Hepatocyte (in vitro differentiated cells): ENCODE measurements around the gene SEPSECS. TPM values are rescaled to one million over a fixed set of nuclear protein-coding genes. Genes with fewer than 3 reads are reported as not detected.

Experiments used
- DNase-seq: peaks from one replicate; pipeline ENCODE4 v3.0.0-alpha.2; 2016; ENCODE audit warnings: low spot score
- H2AFZ ChIP-seq: fragments of 200-600 bp; sonication (generic); 2 replicates; pipeline ENCODE4 v1.6.0; 2016; ENCODE audit warnings: antibody characterized with exemption, mild to moderate bottlenecking
- H3K27ac ChIP-seq: fragments of 200-600 bp; sonication (generic); 2 replicates; pipeline ENCODE4 v1.5.1; 2016; ENCODE audit warnings: mild to moderate bottlenecking
- H3K27me3 ChIP-seq: fragments of 200-600 bp; sonication (generic); 2 replicates; pipeline ENCODE4 v1.6.1; 2016
- H3K36me3 ChIP-seq: fragments of 200-600 bp; sonication (generic); replicated peaks from 2 replicates; pipeline ENCODE4 v1.5.1; 2016; ENCODE audit warnings: low read depth; ENCODE audit not compliant: insufficient read depth
- H3K4me1 ChIP-seq: fragments of 200-600 bp; sonication (generic); 2 replicates; pipeline ENCODE4 v1.5.1; 2016; ENCODE audit warnings: mild to moderate bottlenecking, moderate library complexity; ENCODE audit not compliant: insufficient read depth
- H3K4me2 ChIP-seq: fragments of 200-600 bp; sonication (generic); 2 replicates; pipeline ENCODE4 v1.6.0; 2016
- H3K4me3 ChIP-seq: fragments of 200-600 bp; sonication (generic); 2 replicates; pipeline ENCODE4 v1.5.1; 2016; ENCODE audit warnings: mild to moderate bottlenecking
- H3K79me2 ChIP-seq: fragments of 200-600 bp; sonication (generic); 2 replicates; pipeline ENCODE4 v1.6.0; 2017; ENCODE audit warnings: mild to moderate bottlenecking
- H3K9me2 ChIP-seq: fragments of 200-600 bp; sonication (generic); replicated peaks from 2 replicates; pipeline ENCODE4 v1.6.0; 2017; ENCODE audit warnings: mild to moderate bottlenecking; ENCODE audit not compliant: insufficient read depth
- H3K9me3 ChIP-seq: fragments of 200-600 bp; sonication (generic); 2 replicates; pipeline ENCODE4 v1.5.1; 2016; ENCODE audit warnings: low read depth, mild to moderate bottlenecking
- H4K20me1 ChIP-seq: fragments of 200-600 bp; sonication (generic); 2 replicates; pipeline ENCODE4 v1.6.0; 2016; ENCODE audit warnings: mild to moderate bottlenecking; ENCODE audit not compliant: insufficient read depth, poor library complexity, severe bottlenecking
- EZH2 ChIP-seq: fragments of 200-600 bp; sonication (generic); IDR thresholded peaks from 2 replicates; pipeline ENCODE4 v1.6.1; 2016; ENCODE audit warnings: antibody characterized with exemption, mild to moderate bottlenecking, borderline replicate concordance
- EZH2phosphoT487 ChIP-seq: fragments of 200-600 bp; sonication (generic); IDR thresholded peaks from one replicate; pipeline ENCODE4 v1.6.1; 2018; ENCODE audit warnings: antibody characterized with exemption, mild to moderate bottlenecking, low read depth, moderate library complexity; ENCODE audit not compliant: unreplicated experiment, severe bottlenecking
- WGBS: methylation state at CpG from one replicate; pipeline ENCODE4 v1.1.6; 2016; ENCODE audit warnings: low lambda C conversion rate; ENCODE audit errors: missing lambda C conversion rate; 5-methylcytosine and 5-hydroxymethylcytosine counted together
- polyA plus RNA-seq: library from polyadenylated mRNA; unstranded; fragments of >200 nt; fragmentation: Nextera tagmentation; extraction: Ambion mirVana; gene quantifications from 2 replicates; pipeline ENCODE4 v1.2.1, GENCODE V29; 2016
- total RNA-seq: library from RNA; depleted of rRNA; stranded (reverse); fragments of >200 nt; gene quantifications from 2 replicates; pipeline ENCODE4 v1.2.3, GENCODE V29; 2014
- TF ChIP-seq, protein P1 (sequence below): fragments of 200-600 bp; sonication (generic); IDR thresholded peaks from 2 replicates; pipeline ENCODE4 v1.5.1; 2016; ENCODE audit warnings: antibody characterized with exemption, mild to moderate bottlenecking; ENCODE audit not compliant: poor library complexity

SEPSECS gene
- total and polyA plus RNA-seq, 2 experiments from 2014 or later: 3.0 to 10.3 TPM

GRCh38 chr4:25075129-25075528, 85.1 kb downstream of the SEPSECS start:
- H3K4me1 ChIP-seq: no peaks in the 10 kb centered on the region
- TF ChIP-seq, protein P1, sequence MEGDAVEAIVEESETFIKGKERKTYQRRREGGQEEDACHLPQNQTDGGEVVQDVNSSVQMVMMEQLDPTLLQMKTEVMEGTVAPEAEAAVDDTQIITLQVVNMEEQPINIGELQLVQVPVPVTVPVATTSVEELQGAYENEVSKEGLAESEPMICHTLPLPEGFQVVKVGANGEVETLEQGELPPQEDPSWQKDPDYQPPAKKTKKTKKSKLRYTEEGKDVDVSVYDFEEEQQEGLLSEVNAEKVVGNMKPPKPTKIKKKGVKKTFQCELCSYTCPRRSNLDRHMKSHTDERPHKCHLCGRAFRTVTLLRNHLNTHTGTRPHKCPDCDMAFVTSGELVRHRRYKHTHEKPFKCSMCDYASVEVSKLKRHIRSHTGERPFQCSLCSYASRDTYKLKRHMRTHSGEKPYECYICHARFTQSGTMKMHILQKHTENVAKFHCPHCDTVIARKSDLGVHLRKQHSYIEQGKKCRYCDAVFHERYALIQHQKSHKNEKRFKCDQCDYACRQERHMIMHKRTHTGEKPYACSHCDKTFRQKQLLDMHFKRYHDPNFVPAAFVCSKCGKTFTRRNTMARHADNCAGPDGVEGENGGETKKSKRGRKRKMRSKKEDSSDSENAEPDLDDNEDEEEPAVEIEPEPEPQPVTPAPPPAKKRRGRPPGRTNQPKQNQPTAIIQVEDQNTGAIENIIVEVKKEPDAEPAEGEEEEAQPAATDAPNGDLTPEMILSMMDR: no peak
- TF ChIP-seq EZH2phosphoT487: no peak
- TF ChIP-seq EZH2: no peak
- H3K4me2 ChIP-seq: no peak overlapping the region
- no peaks in the 10 kb centered on the region for H3K79me2 ChIP-seq
- no peaks in the 10 kb centered on the region for H4K20me1 ChIP-seq
- WGBS: 65% methylated on average over 11 of the region's 11 CpGs
- H3K36me3 ChIP-seq: no peaks in the 10 kb centered on the region
- H3K27ac ChIP-seq: no peak overlapping the region
- no peaks in the 10 kb centered on the region for H3K9me2 ChIP-seq
- H2AFZ ChIP-seq: no peak overlapping the region
- H3K4me3 ChIP-seq: no peak overlapping the region
- DNase-seq: no peak
- H3K27me3 ChIP-seq: no peaks in the 10 kb centered on the region
- no peaks in the 10 kb centered on the region for H3K9me3 ChIP-seq

- TF ChIP-seq, protein P1: no peak
- TF ChIP-seq EZH2 (no peak), EZH2phosphoT487 (no peak)
- Histone ChIP-seq H2AFZ (no peak overlapping the region), H3K27me3 (no peaks in the 10 kb centered on the region), H3K9me2 (no peaks in the 10 kb centered on the region), H3K4me1 (no peaks in the 10 kb centered on the region), H4K20me1 (no peaks in the 10 kb centered on the region), H3K79me2 (no peaks in the 10 kb centered on the region), H3K4me2 (no peak overlapping the region), H3K27ac (no peak overlapping the region), H3K9me3 (no peaks in the 10 kb centered on the region), H3K4me3 (no peak overlapping the region), H3K36me3 (no peaks in the 10 kb centered on the region)
- DNase-seq: no peak
- 70% methylated on average over 3 of the region's 3 CpGs for WGBS
Observed at GRCh38 chr4:25070545-25070944, 89.7 kb downstream of the SEPSECS start.

Other genes starting within 250 kb of the SEPSECS start
- gene CCDC149, start 247.4 kb downstream of the SEPSECS start, total RNA-seq: 8.3 and 13.3 TPM in 2 replicates
- gene CCDC149, start 247.4 kb downstream of the SEPSECS start, polyA plus RNA-seq: 11.1 and 12.3 TPM in 2 replicates
- 0.60 and 3.6 TPM in 2 replicates for gene LGI2, start 129.5 kb downstream of the SEPSECS start, total RNA-seq
- gene LGI2, start 129.5 kb downstream of the SEPSECS start, polyA plus RNA-seq: 0.89 and 1.7 TPM in 2 replicates
- 41.4 and 44.1 TPM in 2 replicates for gene PI4K2B, start 73.6 kb upstream of the SEPSECS start, total RNA-seq
- 11.8 and 12.6 TPM in 2 replicates for gene PI4K2B, start 73.6 kb upstream of the SEPSECS start, polyA plus RNA-seq
- 9.1 and 13.0 TPM in 2 replicates for gene ZCCHC4, start 152.3 kb upstream of the SEPSECS start, total RNA-seq
- gene ZCCHC4, start 152.3 kb upstream of the SEPSECS start, polyA plus RNA-seq: 3.9 and 4.7 TPM in 2 replicates
- gene ANAPC4, start 216.8 kb upstream of the SEPSECS start, total RNA-seq: 19.7 and 23.1 TPM in 2 replicates
- 18.6 and 20.5 TPM in 2 replicates for gene ANAPC4, start 216.8 kb upstream of the SEPSECS start, polyA plus RNA-seq